ENCODE measurements around the gene MPL. TPM values are rescaled to one million over a fixed set of nuclear protein-coding genes. Genes with fewer than 3 reads are reported as not detected.

Gene MPL
- total RNA-seq, 1 donor from 2014 or later: not detected

DNA sequence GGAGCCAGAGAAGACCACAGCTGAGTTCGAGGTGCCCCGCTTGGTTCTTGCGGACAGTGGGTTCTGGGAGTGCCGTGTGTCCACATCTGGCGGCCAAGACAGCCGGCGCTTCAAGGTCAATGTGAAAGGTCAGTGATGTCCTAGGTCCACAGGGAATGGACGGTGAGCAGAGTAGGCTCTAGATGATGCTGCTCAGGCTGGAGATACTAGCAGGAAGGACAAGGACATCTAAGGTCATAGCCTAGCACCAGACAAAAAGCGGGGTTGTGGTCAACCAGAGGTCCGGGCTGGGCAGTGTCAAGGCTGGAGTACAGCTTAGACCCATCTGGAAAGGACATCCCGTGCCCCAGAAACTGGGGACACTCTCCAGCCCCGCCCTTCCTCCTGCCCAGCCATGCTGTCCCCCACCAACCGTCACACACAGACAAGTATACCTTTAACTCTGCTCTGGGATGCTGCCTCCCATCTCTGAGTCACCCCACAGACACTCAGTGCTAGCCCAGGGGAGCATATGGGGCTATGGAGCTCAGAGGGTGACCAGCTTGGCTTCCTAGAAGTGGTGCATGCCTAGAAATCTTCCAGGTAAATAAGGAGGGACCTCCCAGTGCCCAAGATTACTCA, 28.1 kb upstream of the MPL start:
- no peaks in the 10 kb centered on the region for H3K27me3 ChIP-seq
- no peaks in the 10 kb centered on the region for H3K36me3 ChIP-seq
- H3K4me3 ChIP-seq: no peak overlapping the region
- no peaks in the 10 kb centered on the region for H3K9me3 ChIP-seq
- intact Hi-C loops (cut with DNase I): no loop called here
- H3K4me1 ChIP-seq: no peaks in the 10 kb centered on the region
- H3K27ac ChIP-seq: no peak overlapping the region
- no peak for DNase-seq (ENCODE audit: extremely low spot score in 2 of 2)
- TF ChIP-seq, protein P1, sequence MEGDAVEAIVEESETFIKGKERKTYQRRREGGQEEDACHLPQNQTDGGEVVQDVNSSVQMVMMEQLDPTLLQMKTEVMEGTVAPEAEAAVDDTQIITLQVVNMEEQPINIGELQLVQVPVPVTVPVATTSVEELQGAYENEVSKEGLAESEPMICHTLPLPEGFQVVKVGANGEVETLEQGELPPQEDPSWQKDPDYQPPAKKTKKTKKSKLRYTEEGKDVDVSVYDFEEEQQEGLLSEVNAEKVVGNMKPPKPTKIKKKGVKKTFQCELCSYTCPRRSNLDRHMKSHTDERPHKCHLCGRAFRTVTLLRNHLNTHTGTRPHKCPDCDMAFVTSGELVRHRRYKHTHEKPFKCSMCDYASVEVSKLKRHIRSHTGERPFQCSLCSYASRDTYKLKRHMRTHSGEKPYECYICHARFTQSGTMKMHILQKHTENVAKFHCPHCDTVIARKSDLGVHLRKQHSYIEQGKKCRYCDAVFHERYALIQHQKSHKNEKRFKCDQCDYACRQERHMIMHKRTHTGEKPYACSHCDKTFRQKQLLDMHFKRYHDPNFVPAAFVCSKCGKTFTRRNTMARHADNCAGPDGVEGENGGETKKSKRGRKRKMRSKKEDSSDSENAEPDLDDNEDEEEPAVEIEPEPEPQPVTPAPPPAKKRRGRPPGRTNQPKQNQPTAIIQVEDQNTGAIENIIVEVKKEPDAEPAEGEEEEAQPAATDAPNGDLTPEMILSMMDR (IDR thresholded peaks at IDR 0.05): no peak
- TF ChIP-seq POLR2AphosphoS5 (IDR thresholded peaks at IDR 0.05; ENCODE audit: insufficient read depth in 1 of 2, low read depth in 1 of 2): no peak
- no peak for TF ChIP-seq POLR2A (IDR thresholded peaks at IDR 0.05)

DNA sequence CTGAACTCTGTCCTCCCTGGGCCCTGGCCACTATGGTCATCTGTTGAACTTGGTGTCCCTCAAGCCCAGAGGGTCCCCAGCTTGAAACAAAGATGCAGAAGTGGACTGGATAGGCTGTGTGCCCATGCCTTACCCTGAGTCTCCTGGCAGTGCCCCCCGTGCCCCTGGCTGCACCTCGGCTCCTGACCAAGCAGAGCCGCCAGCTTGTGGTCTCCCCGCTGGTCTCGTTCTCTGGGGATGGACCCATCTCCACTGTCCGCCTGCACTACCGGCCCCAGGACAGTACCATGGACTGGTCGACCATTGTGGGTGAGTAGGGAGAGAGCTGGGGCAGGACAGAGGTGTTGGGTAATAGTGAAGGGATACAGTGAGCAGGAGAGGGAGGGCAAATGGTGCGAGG, 26.1 kb upstream of the MPL start:
- intact Hi-C loops (cut with DNase I): no loop called here
- Histone ChIP-seq H3K4me1 (no peaks in the 10 kb centered on the region), H3K4me3 (no peak overlapping the region), H3K27me3 (no peaks in the 10 kb centered on the region), H3K27ac (no peak overlapping the region), H3K36me3 (no peaks in the 10 kb centered on the region), H3K9me3 (no peaks in the 10 kb centered on the region)
- DNase-seq (ENCODE audit: extremely low spot score in 2 of 2): no peak
- TF ChIP-seq, protein P1 (IDR thresholded peaks at IDR 0.05): no peak
- no peak for TF ChIP-seq POLR2AphosphoS5 (IDR thresholded peaks at IDR 0.05; ENCODE audit: insufficient read depth in 1 of 2, low read depth in 1 of 2)
- TF ChIP-seq POLR2A (IDR thresholded peaks at IDR 0.05): no peak

DNA sequence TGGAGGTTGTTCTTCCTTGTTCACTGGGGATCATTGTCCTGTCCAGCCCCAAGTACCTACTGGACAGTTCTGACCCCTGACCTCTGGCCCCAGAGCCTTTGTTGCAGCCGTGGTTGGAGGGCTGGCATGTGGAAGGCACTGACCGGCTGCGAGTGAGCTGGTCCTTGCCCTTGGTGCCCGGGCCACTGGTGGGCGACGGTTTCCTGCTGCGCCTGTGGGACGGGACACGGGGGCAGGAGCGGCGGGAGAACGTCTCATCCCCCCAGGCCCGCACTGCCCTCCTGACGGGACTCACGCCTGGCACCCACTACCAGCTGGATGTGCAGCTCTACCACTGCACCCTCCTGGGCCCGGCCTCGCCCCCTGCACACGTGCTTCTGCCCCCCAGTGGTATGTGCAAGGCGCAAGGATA, 25.4 kb upstream of the MPL start:
- Histone ChIP-seq H3K4me1 (no peaks in the 10 kb centered on the region), H3K9me3 (no peaks in the 10 kb centered on the region), H3K27me3 (no peaks in the 10 kb centered on the region), H3K4me3 (no peak overlapping the region), H3K27ac (no peak overlapping the region), H3K36me3 (no peaks in the 10 kb centered on the region)
- TF ChIP-seq, protein P1 (IDR thresholded peaks at IDR 0.05): no peak
- TF ChIP-seq POLR2A (IDR thresholded peaks at IDR 0.05): no peak
- DNase-seq (ENCODE audit: extremely low spot score in 2 of 2): no peak
- intact Hi-C loops (cut with DNase I): no loop called here

DNA sequence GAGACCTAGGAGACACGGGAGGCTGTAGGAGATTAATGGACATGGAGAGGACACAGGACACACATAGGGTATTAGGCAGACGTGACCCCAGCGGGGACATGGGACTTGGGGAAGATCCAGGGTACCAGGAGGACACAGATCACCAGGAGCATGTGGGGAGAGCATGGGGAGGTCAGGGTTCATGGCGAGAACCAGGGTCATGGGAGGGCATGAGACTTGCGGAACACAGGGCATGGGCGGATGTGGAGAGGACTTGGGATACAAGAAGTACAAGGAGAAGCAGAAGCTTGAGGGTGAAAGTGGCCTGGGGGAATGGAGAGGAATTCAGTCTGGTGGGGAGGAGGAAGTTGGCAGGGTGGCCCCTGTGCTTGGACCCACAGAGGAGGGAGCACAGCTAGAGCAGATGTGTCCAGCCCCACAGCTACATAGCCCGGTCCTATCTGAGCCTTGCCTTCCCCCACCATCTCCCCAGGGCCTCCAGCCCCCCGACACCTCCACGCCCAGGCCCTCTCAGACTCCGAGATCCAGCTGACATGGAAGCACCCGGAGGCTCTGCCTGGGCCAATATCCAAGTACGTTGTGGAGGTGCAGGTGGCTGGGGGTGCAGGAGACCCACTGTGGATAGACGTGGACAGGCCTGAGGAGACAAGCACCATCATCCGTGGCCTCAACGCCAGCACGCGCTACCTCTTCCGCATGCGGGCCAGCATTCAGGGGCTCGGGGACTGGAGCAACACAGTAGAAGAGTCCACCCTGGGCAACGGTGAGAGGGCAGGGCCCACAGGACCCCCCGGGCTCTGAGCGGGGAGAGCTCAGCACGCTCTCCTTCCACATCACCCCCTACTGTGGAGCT, 24.7 kb upstream of the MPL start:
- DNase-seq (ENCODE audit: extremely low spot score in 2 of 2): no peak
- Histone ChIP-seq H3K27ac (no peak overlapping the region), H3K4me3 (no peak overlapping the region), H3K27me3 (no peaks in the 10 kb centered on the region), H3K36me3 (no peaks in the 10 kb centered on the region), H3K4me1 (no peaks in the 10 kb centered on the region), H3K9me3 (no peaks in the 10 kb centered on the region)
- no peak for TF ChIP-seq POLR2A (IDR thresholded peaks at IDR 0.05)
- TF ChIP-seq, protein P1 (IDR thresholded peaks at IDR 0.05): no peak
- no peak for TF ChIP-seq POLR2AphosphoS5 (IDR thresholded peaks at IDR 0.05; ENCODE audit: insufficient read depth in 1 of 2, low read depth in 1 of 2)
- intact Hi-C loops (cut with DNase I): no loop called here

DNA sequence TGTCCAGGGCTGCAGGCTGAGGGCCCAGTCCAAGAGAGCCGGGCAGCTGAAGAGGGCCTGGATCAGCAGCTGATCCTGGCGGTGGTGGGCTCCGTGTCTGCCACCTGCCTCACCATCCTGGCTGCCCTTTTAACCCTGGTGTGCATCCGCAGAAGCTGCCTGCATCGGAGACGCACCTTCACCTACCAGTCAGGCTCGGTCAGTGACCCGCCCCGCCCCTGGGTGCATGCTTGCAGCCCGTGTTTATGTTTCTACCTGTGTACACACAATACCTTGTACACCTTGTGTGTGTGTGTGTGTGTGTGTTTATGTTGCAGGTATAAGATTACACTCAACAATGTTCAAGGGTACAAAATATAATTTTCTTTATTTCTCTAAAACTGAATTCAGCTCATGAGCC, 23.8 kb upstream of the MPL start:
- no peak for DNase-seq (ENCODE audit: extremely low spot score in 2 of 2)
- Histone ChIP-seq H3K27me3 (no peaks in the 10 kb centered on the region), H3K36me3 (no peaks in the 10 kb centered on the region), H3K4me3 (no peak overlapping the region), H3K9me3 (no peaks in the 10 kb centered on the region), H3K27ac (no peak overlapping the region), H3K4me1 (no peaks in the 10 kb centered on the region)
- TF ChIP-seq, protein P1 (IDR thresholded peaks at IDR 0.05): no peak
- TF ChIP-seq POLR2AphosphoS5 (IDR thresholded peaks at IDR 0.05; ENCODE audit: insufficient read depth in 1 of 2, low read depth in 1 of 2) (no peak), POLR2A (IDR thresholded peaks at IDR 0.05) (no peak)
- intact Hi-C loops (cut with DNase I): no loop called here

All from vagina (tissue), 2 donors.